ENCODE measurements around the gene MKRN1.
"Not testable (repeated sequence)": the region's sequence is repeated elsewhere in the genome, so short reads cannot be mapped to it uniquely, and the experiment has no call there.

- not testable (repeated sequence) for TF ChIP-seq CTCF, POLR2A, POLR2AphosphoS5, EP300 (IDR thresholded peaks at IDR 0.05)
These were observed 63.5 kb downstream of the MKRN1 start for GRCh38 chr7:140415816-140416215.

Measured in stomach (tissue), 4 donors.